Upper lobe of left lung (tissue), 6 donors: ENCODE data around the gene SLC26A9. TPM values are rescaled to one million over a fixed set of nuclear protein-coding genes. Genes with fewer than 3 reads are reported as not detected.

Experiments
- ATAC-seq, 2 donors: fragments of 200-7000 bp; cut with Tn5 transposase; one replicate each; pipeline ENCODE4 v1.9.1; 2022; ENCODE audit warnings: mild to moderate bottlenecking in 2 of 2, moderate library complexity in 2 of 2; ENCODE audit not compliant: low FRiP score in 2 of 2
- DNase-seq, 2 donors: peaks; one replicate each; pipeline ENCODE4 v3.0.0-alpha.2; 2019 to 2020
- H3K27ac ChIP-seq, 4 donors: fragments of 200-600 bp; sonication (generic); one replicate each; pipeline ENCODE4 v1.5.1; 2016 to 2019
- H3K27me3 ChIP-seq, 4 donors: fragments of 200-600 bp; sonication (generic); one replicate each; pipeline ENCODE4 v1.5.1; 2017 to 2019
- H3K36me3 ChIP-seq, 4 donors: fragments of 200-600 bp; sonication (generic); one replicate each; pipeline ENCODE4 v1.5.1; 2016 to 2019
- H3K4me1 ChIP-seq, 4 donors: fragments of 200-600 bp; sonication (generic); one replicate each; pipeline ENCODE4 v1.5.1; 2018 to 2019
- H3K4me3 ChIP-seq, 4 donors: fragments of 200-600 bp; sonication (generic); one replicate each; pipeline ENCODE4 v1.5.1; 2017 to 2019; ENCODE audit warnings: mild to moderate bottlenecking in 2 of 4, moderate library complexity in 1 of 4
- H3K9me3 ChIP-seq, 4 donors: fragments of 200-600 bp; sonication (generic); one replicate each; pipeline ENCODE4 v1.5.1; 2018 to 2019
- EP300 ChIP-seq, 4 donors: sonication (generic); formaldehyde crosslinking; IDR thresholded peaks; one replicate each; pipeline ENCODE4 v1.5.1; 2017; ENCODE audit warnings: antibody characterized with exemption in 4 of 4, control low read depth in 2 of 4
- POLR2A ChIP-seq, 4 donors: fragments of 450-650 bp; IDR thresholded peaks; one replicate each; pipeline ENCODE4 v1.5.1; 2016 to 2017; ENCODE audit warnings: antibody characterized with exemption in 4 of 4, mild to moderate bottlenecking in 2 of 4
- POLR2AphosphoS5 ChIP-seq, 2 donors: sonication (generic); formaldehyde crosslinking; IDR thresholded peaks; one replicate each; pipeline ENCODE4 v1.5.1; 2017; ENCODE audit warnings: antibody characterized with exemption in 2 of 2
- WGBS, 2 donors: methylation state at CpG; one replicate each; pipeline ENCODE4 v1.1.5; 2017 to 2018; 5-methylcytosine and 5-hydroxymethylcytosine counted together
- total RNA-seq, 6 donors: library from RNA; depleted of rRNA in 4 of 6; stranded (reverse); fragments of >200 nt in 4 of 6; gene quantifications; one replicate each; pipeline versions ENCODE4 v1.1.0 to v1.2.1, GENCODE V29; 2016 to 2021
- TF ChIP-seq, protein P1 (sequence below), 6 experiments: fragments of 450-650 bp in 4 of 6; fragments of 200-600 bp in 2 of 6; sonication (generic) in 2 of 6; IDR thresholded peaks; one replicate each; pipeline ENCODE4 v1.5.1; 2016 to 2019; ENCODE audit warnings: antibody characterized with exemption in 6 of 6
- donor health status: DM: no; HTN: no; CAD: no; lungs with moderate emphysema.
- donor health status: DM: no; HTN: yes; CAD: no; lungs with severe emphysema.

Gene SLC26A9
- total RNA-seq, 6 donors from 2014 or later: 10.6 to 31.9 (median 20.9) TPM

DNA sequence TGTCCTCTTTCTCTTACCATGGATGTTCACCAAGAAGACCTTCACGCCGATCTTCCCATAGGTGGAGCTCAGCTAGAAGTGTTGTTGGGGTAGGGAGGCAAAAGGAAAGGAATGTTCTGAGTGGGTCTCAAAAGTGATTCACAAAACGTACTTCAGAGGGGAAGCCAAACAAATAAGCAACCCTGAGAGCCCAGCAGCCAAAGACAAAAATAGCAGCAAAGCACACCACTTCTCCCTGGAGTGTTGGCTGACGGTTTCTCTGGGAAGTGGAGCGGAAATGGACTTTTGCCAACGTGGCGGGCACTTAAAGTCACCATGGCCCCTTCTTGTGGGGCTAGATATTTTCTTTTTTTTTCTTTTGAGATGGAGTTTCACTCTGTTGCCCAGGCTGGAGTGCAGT lies 23.1 kb downstream of the SLC26A9 start:
- Histone ChIP-seq H3K36me3 (peaks cover 0 to 4% (median 0%) of the 10 kb centered on the region in 4 donors), H3K4me1 (peaks cover 6 to 24% (median 10%) of the 10 kb centered on the region in 4 donors), H3K27me3 (no peaks in the 10 kb centered on the region), H3K27ac (peak overlapping the region; percentile 48 to 70 (median 67)), H3K4me3 (no peak overlapping the region), H3K9me3 (no peaks in the 10 kb centered on the region)
- DNase-seq: peak in 1 of 2 donors; percentile 81
- WGBS, 2 donors: 29 to 41% methylated on average over 7 of the region's 7 CpGs
- peak; percentile 38 to 79 for ATAC-seq
- TF ChIP-seq, protein P1, sequence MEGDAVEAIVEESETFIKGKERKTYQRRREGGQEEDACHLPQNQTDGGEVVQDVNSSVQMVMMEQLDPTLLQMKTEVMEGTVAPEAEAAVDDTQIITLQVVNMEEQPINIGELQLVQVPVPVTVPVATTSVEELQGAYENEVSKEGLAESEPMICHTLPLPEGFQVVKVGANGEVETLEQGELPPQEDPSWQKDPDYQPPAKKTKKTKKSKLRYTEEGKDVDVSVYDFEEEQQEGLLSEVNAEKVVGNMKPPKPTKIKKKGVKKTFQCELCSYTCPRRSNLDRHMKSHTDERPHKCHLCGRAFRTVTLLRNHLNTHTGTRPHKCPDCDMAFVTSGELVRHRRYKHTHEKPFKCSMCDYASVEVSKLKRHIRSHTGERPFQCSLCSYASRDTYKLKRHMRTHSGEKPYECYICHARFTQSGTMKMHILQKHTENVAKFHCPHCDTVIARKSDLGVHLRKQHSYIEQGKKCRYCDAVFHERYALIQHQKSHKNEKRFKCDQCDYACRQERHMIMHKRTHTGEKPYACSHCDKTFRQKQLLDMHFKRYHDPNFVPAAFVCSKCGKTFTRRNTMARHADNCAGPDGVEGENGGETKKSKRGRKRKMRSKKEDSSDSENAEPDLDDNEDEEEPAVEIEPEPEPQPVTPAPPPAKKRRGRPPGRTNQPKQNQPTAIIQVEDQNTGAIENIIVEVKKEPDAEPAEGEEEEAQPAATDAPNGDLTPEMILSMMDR (IDR thresholded peaks at IDR 0.05): peak in 1 of 6 experiments; percentile 39
- TF ChIP-seq EP300 (IDR thresholded peaks at IDR 0.05) (peak in 2 of 4 donors; percentile 66 to 91), POLR2A (IDR thresholded peaks at IDR 0.05) (no peak), POLR2AphosphoS5 (IDR thresholded peaks at IDR 0.05) (peak; percentile 59 to 75)

DNA sequence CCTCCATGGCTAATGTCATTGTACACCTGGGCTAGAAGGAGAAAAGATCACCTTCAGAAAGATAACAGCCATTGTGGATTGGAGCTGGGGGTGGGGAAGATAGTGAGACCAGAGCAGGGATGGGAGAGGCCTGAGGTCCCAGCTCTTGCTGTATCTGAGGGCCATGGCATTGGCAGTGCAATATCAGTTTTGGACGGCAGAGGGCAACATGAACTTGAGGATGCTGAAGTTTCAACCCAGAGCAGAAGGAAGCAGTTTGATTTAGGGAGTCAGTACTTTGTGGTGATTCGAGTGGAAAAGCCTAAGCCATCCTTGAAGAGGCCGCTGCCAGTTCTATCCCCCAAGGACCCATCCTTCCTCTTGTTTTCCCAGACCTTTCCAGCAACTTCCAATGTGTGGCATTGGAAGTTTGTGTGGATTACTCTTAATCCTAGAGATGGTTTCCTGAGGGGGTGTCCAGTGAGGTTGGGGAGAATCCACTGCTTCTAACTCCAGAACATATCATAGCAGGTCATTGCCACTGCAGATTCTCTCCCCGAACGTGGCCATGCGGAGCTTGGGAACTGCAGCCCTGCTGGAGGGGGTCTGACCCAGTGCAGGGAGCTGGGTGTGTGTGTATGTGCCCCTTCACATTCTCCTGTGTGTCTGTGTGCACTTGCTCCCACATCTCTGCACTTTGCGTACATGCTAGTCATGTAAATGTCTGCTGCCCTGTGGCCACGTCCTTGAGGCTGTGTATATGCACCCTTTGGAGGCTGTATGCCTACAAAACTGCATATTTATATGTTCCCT lies 24.1 kb downstream of the SLC26A9 start:
- H3K4me1 ChIP-seq: peaks cover 14 to 34% (median 18%) of the 10 kb centered on the region in 4 donors
- ATAC-seq (peak; percentile 74 to 88), DNase-seq (peak in 1 of 2 donors; percentile 79)
- H3K27ac ChIP-seq: peak overlapping the region; percentile 29 to 69 (median 59)
- H3K27me3 ChIP-seq: no peaks in the 10 kb centered on the region
- no peak overlapping the region for H3K4me3 ChIP-seq
- no peaks in the 10 kb centered on the region for H3K9me3 ChIP-seq
- peaks cover 0 to 4% (median 0%) of the 10 kb centered on the region in 4 donors for H3K36me3 ChIP-seq
- TF ChIP-seq EP300 (IDR thresholded peaks at IDR 0.05): no peak
- no peak for TF ChIP-seq POLR2AphosphoS5 (IDR thresholded peaks at IDR 0.05)
- TF ChIP-seq, protein P1 (IDR thresholded peaks at IDR 0.05): peak; percentile 89 to 98 (median 93)
- no peak for TF ChIP-seq POLR2A (IDR thresholded peaks at IDR 0.05)
- 29 to 45% methylated on average over 4 to 8 of the region's 8 CpGs for whole genome bisulfite sequencing, 2 donors

DNA sequence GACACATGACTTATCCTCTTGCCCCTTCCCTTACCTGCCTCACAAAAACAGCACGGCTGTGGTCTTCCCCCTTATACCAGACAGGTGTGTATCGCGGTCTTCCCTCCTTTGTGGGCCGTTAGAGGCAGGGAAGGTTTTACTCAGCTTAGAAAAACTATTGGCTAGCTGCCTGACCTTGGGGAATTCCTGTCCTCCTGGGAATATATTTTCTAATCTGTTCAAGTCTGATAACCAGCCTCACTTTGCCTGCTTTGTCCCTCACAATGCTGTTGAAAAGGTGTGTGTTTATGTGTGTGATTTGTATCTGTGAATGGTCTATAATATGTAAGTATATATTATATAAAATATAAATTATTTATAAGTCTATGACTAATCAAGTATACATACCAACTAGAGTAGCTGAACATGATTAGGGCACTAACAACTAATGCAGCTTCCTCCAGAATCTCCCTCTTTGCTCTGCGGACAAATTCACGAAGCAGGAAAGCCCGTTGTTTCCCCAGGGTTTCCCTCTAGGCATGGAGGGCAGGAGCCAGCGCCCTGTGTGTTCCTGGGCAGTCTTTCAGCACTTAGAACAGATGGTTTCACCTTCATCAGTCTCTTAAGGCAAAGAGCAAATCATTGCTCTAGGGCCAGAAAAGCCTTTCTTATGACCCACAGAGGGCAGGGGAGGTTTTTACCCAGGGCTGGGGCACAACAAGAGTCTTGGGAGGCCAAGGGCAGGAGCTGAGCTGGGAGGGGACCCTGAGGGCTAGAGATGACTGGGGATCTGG lies 25.6 kb downstream of the SLC26A9 start:
- Histone ChIP-seq H3K4me1 (peaks cover 16 to 47% (median 24%) of the 10 kb centered on the region in 4 donors), H3K9me3 (no peaks in the 10 kb centered on the region), H3K4me3 (no peak overlapping the region), H3K27me3 (no peaks in the 10 kb centered on the region), H3K36me3 (peaks cover 0 to 4% (median 0%) of the 10 kb centered on the region in 4 donors), H3K27ac (no peak overlapping the region)
- 76 to 79% methylated on average over 8 of the region's 8 CpGs for WGBS, 2 donors
- TF ChIP-seq EP300 (IDR thresholded peaks at IDR 0.05) (no peak), POLR2A (IDR thresholded peaks at IDR 0.05) (no peak), POLR2AphosphoS5 (IDR thresholded peaks at IDR 0.05) (no peak)
- TF ChIP-seq, protein P1 (IDR thresholded peaks at IDR 0.05): no peak
- peak in 1 of 2 donors; percentile 8 for DNase-seq
- no peak for ATAC-seq

DNA sequence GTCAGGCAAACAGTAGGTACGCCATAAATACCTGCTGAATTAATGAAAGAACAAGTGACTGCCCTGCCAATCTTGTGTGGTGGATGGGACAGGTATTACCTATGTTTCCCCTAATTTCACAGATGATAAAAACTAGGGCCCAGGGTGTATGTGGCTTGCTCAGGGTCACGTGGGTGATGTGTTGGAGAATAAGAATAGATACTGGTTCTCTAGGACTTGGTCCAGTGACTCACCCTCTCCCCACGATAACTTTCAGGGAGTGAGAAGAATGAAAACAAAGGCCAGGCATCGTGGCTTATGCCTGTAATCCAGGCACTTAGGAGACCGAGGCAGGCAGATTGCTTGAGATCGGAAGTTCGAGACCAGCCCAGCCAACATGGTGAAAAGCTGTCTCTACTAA lies 26.7 kb downstream of the SLC26A9 start:
- H3K36me3 ChIP-seq: peaks cover 0 to 4% (median 0%) of the 10 kb centered on the region in 4 donors
- H3K9me3 ChIP-seq: no peaks in the 10 kb centered on the region
- no peak for TF ChIP-seq EP300 (IDR thresholded peaks at IDR 0.05)
- no peak for TF ChIP-seq POLR2AphosphoS5 (IDR thresholded peaks at IDR 0.05)
- TF ChIP-seq POLR2A (IDR thresholded peaks at IDR 0.05): no peak
- TF ChIP-seq, protein P1 (IDR thresholded peaks at IDR 0.05): no peak
- no peak overlapping the region for H3K27ac ChIP-seq
- no peak overlapping the region for H3K4me3 ChIP-seq
- ATAC-seq (no peak), DNase-seq (no peak)
- WGBS, 2 donors: 89 to 91% methylated on average over 7 of the region's 7 CpGs
- H3K4me1 ChIP-seq: peaks cover 16 to 47% (median 24%) of the 10 kb centered on the region in 4 donors
- no peaks in the 10 kb centered on the region for H3K27me3 ChIP-seq
